Mucosa of stomach (tissue), 1 donor: ENCODE results near the gene SESN2.

Experiments used
- H3K27me3 ChIP-seq: one replicate; pipeline ENCODE4 v1.7.0; 2013; ENCODE audit warnings: mild to moderate bottlenecking, low read length; ENCODE audit not compliant: control insufficient read depth, insufficient read depth
- H3K36me3 ChIP-seq: one replicate; pipeline ENCODE4 v1.7.0; 2013; ENCODE audit warnings: low read length; ENCODE audit not compliant: control insufficient read depth, insufficient read depth
- H3K4me1 ChIP-seq: one replicate; pipeline ENCODE4 v1.7.0; 2013; ENCODE audit warnings: mild to moderate bottlenecking, low read length; ENCODE audit not compliant: control insufficient read depth, insufficient read depth
- H3K4me3 ChIP-seq: one replicate; pipeline ENCODE4 v1.7.0; 2013; ENCODE audit warnings: low read length
- H3K9ac ChIP-seq: one replicate; pipeline ENCODE4 v1.7.0; 2013; ENCODE audit warnings: mild to moderate bottlenecking, low read length, moderate library complexity
- H3K9me3 ChIP-seq: one replicate; pipeline ENCODE4 v1.7.0; 2013; ENCODE audit warnings: mild to moderate bottlenecking, low read length, moderate library complexity; ENCODE audit not compliant: control insufficient read depth
- donor health status: Pancreatic carcinoma.

The SESN2 gene

GRCh38 chr1:28280501-28280900, 21.2 kb downstream of the SESN2 start:
- peaks cover 4% of the 10 kb centered on the region for H3K36me3 ChIP-seq
- H3K9me3 ChIP-seq = no peaks in the 10 kb centered on the region
- H3K27me3 ChIP-seq = no peaks in the 10 kb centered on the region
- H3K4me1 ChIP-seq = no peaks in the 10 kb centered on the region
- H3K9ac ChIP-seq = no peak overlapping the region
- H3K4me3 ChIP-seq = no peak overlapping the region

GRCh38 chr1:28280977-28281381, 21.7 kb downstream of the SESN2 start:
- Histone ChIP-seq H3K36me3 (peaks cover 4% of the 10 kb centered on the region), H3K9ac (no peak overlapping the region), H3K4me1 (no peaks in the 10 kb centered on the region)

GRCh38 chr1:28281608-28282425, 22.5 kb downstream of the SESN2 start:
- no peaks in the 10 kb centered on the region for H3K4me1 ChIP-seq
- peaks cover 4% of the 10 kb centered on the region for H3K36me3 ChIP-seq

More at GRCh38 chr1:28280977-28281381, 21.7 kb downstream of the SESN2 start:
- Histone ChIP-seq H3K4me3 (no peak overlapping the region), H3K9me3 (no peaks in the 10 kb centered on the region), H3K27me3 (no peaks in the 10 kb centered on the region)

GRCh38 chr1:28282426-28283407, 23.4 kb downstream of the SESN2 start:
- no peaks in the 10 kb centered on the region for H3K9me3 ChIP-seq
- H3K9ac ChIP-seq = no peak overlapping the region
- no peaks in the 10 kb centered on the region for H3K4me1 ChIP-seq
- H3K36me3 ChIP-seq = peaks cover 4% of the 10 kb centered on the region
- no peaks in the 10 kb centered on the region for H3K27me3 ChIP-seq
- H3K4me3 ChIP-seq = no peak overlapping the region

More at GRCh38 chr1:28281608-28282425, 22.5 kb downstream of the SESN2 start:
- no peaks in the 10 kb centered on the region for H3K27me3 ChIP-seq
- H3K9me3 ChIP-seq = no peaks in the 10 kb centered on the region
- no peak overlapping the region for H3K4me3 ChIP-seq
- H3K9ac ChIP-seq = no peak overlapping the region

GRCh38 chr1:28286111-28286510, 26.8 kb downstream of the SESN2 start:
- H3K4me3 ChIP-seq = no peak overlapping the region
- H3K36me3 ChIP-seq = peaks cover under 1% of the 10 kb centered on the region
- no peak overlapping the region for H3K9ac ChIP-seq
- no peaks in the 10 kb centered on the region for H3K27me3 ChIP-seq
- H3K9me3 ChIP-seq = no peaks in the 10 kb centered on the region
- peaks cover 5% of the 10 kb centered on the region for H3K4me1 ChIP-seq

GRCh38 chr1:28288487-28288886, 29.2 kb downstream of the SESN2 start:
- H3K9me3 ChIP-seq = no peaks in the 10 kb centered on the region
- no peaks in the 10 kb centered on the region for H3K27me3 ChIP-seq
- peaks cover 5% of the 10 kb centered on the region for H3K4me1 ChIP-seq
- H3K36me3 ChIP-seq = no peaks in the 10 kb centered on the region
- H3K9ac ChIP-seq = no peak overlapping the region
- H3K4me3 ChIP-seq = no peak overlapping the region

- Histone ChIP-seq H3K9me3 (no peaks in the 10 kb centered on the region), H3K4me3 (no peak overlapping the region), H3K27me3 (no peaks in the 10 kb centered on the region), H3K9ac (no peak overlapping the region), H3K4me1 (peaks cover 5% of the 10 kb centered on the region), H3K36me3 (no peaks in the 10 kb centered on the region)
Measured at GRCh38 chr1:28290851-28291250, 31.5 kb downstream of the SESN2 start.

- H3K36me3 ChIP-seq = no peaks in the 10 kb centered on the region
- no peak overlapping the region for H3K4me3 ChIP-seq
- H3K9ac ChIP-seq = no peak overlapping the region
- H3K27me3 ChIP-seq = no peaks in the 10 kb centered on the region
- H3K4me1 ChIP-seq = peaks cover 13% of the 10 kb centered on the region
- H3K9me3 ChIP-seq = no peaks in the 10 kb centered on the region
Measured at GRCh38 chr1:28291711-28292110, 32.4 kb downstream of the SESN2 start.

GRCh38 chr1:28295936-28296335, 36.6 kb downstream of the SESN2 start:
- no peaks in the 10 kb centered on the region for H3K9me3 ChIP-seq
- no peak overlapping the region for H3K4me3 ChIP-seq
- no peaks in the 10 kb centered on the region for H3K27me3 ChIP-seq
- peaks cover 10% of the 10 kb centered on the region for H3K4me1 ChIP-seq
- no peak overlapping the region for H3K9ac ChIP-seq
- no peaks in the 10 kb centered on the region for H3K36me3 ChIP-seq

- Histone ChIP-seq H3K9ac (no peak overlapping the region), H3K27me3 (no peaks in the 10 kb centered on the region), H3K4me3 (no peak overlapping the region)
Measured at GRCh38 chr1:28296401-28297261, 37.3 kb downstream of the SESN2 start.

GRCh38 chr1:28297826-28298225, 38.5 kb downstream of the SESN2 start:
- Histone ChIP-seq H3K4me1 (peaks cover 9% of the 10 kb centered on the region), H3K27me3 (no peaks in the 10 kb centered on the region), H3K4me3 (no peak overlapping the region), H3K9me3 (no peaks in the 10 kb centered on the region), H3K9ac (no peak overlapping the region), H3K36me3 (no peaks in the 10 kb centered on the region)

More at GRCh38 chr1:28296401-28297261, 37.3 kb downstream of the SESN2 start:
- Histone ChIP-seq H3K4me1 (peaks cover 9% of the 10 kb centered on the region), H3K9me3 (no peaks in the 10 kb centered on the region), H3K36me3 (no peaks in the 10 kb centered on the region)
